K562 (cell line): Measurements from ENCODE around the gene ALKBH3. TPM values are rescaled to one million over a fixed set of nuclear protein-coding genes. Genes with fewer than 3 reads are reported as not detected.

ENCODE experiments used
- ARID2 ChIP-seq: fragments of 450-650 bp; IDR thresholded peaks from 2 replicates; pipeline ENCODE4 v1.6.1; 2017; ENCODE audit warnings: antibody characterized with exemption, mild to moderate bottlenecking
- CBX1 ChIP-seq: sonication (generic); IDR thresholded peaks from 2 replicates; pipeline ENCODE4 v1.6.1; 2016; ENCODE audit warnings: antibody characterized with exemption, low read depth, mild to moderate bottlenecking
- ESRRB ChIP-seq: fragments of 250-450 bp; sonication (Bioruptor Pico); IDR thresholded peaks from 2 replicates; pipeline ENCODE4 v1.5.0; 2020; ENCODE audit warnings: mild to moderate bottlenecking, moderate library complexity, borderline replicate concordance
- FOXA3 ChIP-seq, 2 experiments: fragments of 450-650 bp in 1 of 2; sonication (generic) in 1 of 2; formaldehyde crosslinking; IDR thresholded peaks in 1 of 2; conservative IDR thresholded peaks in 1 of 2; 2 replicates each; pipeline versions ENCODE4 v1.4.0 to v1.8.0; 2020 to 2022; ENCODE audit warnings: mild to moderate bottlenecking in 2 of 2, missing genetic modification reagents in 1 of 2
- FOXM1 ChIP-seq, 2 experiments: fragments of 450-650 bp in 1 of 2; sonication (generic) in 1 of 2; formaldehyde crosslinking in 1 of 2; IDR thresholded peaks; 2 replicates each; pipeline versions ENCODE4 v1.6.1 to v1.9.0; 2017 to 2022; ENCODE audit warnings: low read depth in 2 of 2, mild to moderate bottlenecking in 2 of 2, missing genetic modification reagents in 1 of 2, moderate library complexity in 1 of 2
- GTF2E2 ChIP-seq: fragments of 200-800 bp; sonication (Bioruptor generic); IDR thresholded peaks from 2 replicates; pipeline ENCODE4 v1.6.1; 2016; ENCODE audit warnings: missing genetic modification characterization, missing compliant biosample characterization
- KAT8 ChIP-seq: fragments of 450-650 bp; IDR thresholded peaks from 2 replicates; pipeline ENCODE4 v1.6.1; 2016; ENCODE audit warnings: low read depth, mild to moderate bottlenecking
- KDM5B ChIP-seq: fragments of 200-600 bp; sonication (generic); IDR thresholded peaks from 2 replicates; pipeline ENCODE4 v1.6.1; 2012; ENCODE audit warnings: low read depth, mild to moderate bottlenecking, moderate library complexity, low read length, control low read depth, inconsistent platforms; ENCODE audit not compliant: insufficient replicate concordance
- MEF2D ChIP-seq: conservative IDR thresholded peaks from 2 replicates; pipeline ENCODE4 v1.6.1; 2016; ENCODE audit warnings: low read depth, missing genetic modification characterization, missing compliant biosample characterization
- MEIS2 ChIP-seq: fragments of 450-650 bp; IDR thresholded peaks from 2 replicates; pipeline ENCODE4 v1.6.1; 2014; ENCODE audit warnings: mild to moderate bottlenecking; ENCODE audit not compliant: partially characterized antibody
- NBN ChIP-seq: fragments of 450-650 bp; IDR thresholded peaks from 2 replicates; pipeline ENCODE4 v1.6.1; 2016; ENCODE audit warnings: low read depth, mild to moderate bottlenecking
- NFE2 ChIP-seq: IDR thresholded peaks from 2 replicates; pipeline ENCODE4 v1.6.1; 2014; ENCODE audit warnings: antibody characterized with exemption, low read depth
- NONO ChIP-seq, 2 experiments: fragments of 200-400 bp in 1 of 2; fragments of 450-650 bp in 1 of 2; formaldehyde crosslinking in 1 of 2; IDR thresholded peaks; 2 replicates each; pipeline ENCODE4 v1.6.1; 2017; ENCODE audit warnings: low read depth in 2 of 2, mild to moderate bottlenecking in 2 of 2, moderate library complexity in 2 of 2, low read length in 1 of 2
- RBBP5 ChIP-seq: fragments of 200-600 bp; sonication (generic); IDR thresholded peaks from 2 replicates; pipeline ENCODE4 v1.6.1; 2012; ENCODE audit warnings: borderline replicate concordance, mild to moderate bottlenecking, low read length, control low read depth, inconsistent platforms; ENCODE audit not compliant: insufficient read depth, poor library complexity, severe bottlenecking
- SMAD4 ChIP-seq: fragments of 250-450 bp; sonication (Bioruptor Pico); conservative IDR thresholded peaks from 2 replicates; pipeline ENCODE4 v1.8.0; 2021; ENCODE audit warnings: inconsistent platforms, mild to moderate bottlenecking, moderate library complexity
- SRSF3 ChIP-seq: fragments of 200-400 bp; formaldehyde crosslinking; IDR thresholded peaks from 2 replicates; pipeline ENCODE4 v1.6.1; 2016; ENCODE audit warnings: mild to moderate bottlenecking, low read length, moderate library complexity; ENCODE audit not compliant: insufficient read depth
- TAF9B ChIP-seq: fragments of 450-650 bp; IDR thresholded peaks from 2 replicates; pipeline ENCODE4 v1.6.1; 2018; ENCODE audit warnings: mild to moderate bottlenecking; ENCODE audit not compliant: partially characterized antibody
- TARDBP ChIP-seq: fragments of 450-650 bp; IDR thresholded peaks from 2 replicates; pipeline ENCODE4 v1.6.1; 2016
- TSC22D4 ChIP-seq: fragments of 450-650 bp; IDR thresholded peaks from 2 replicates; pipeline ENCODE4 v1.6.1; 2016; ENCODE audit warnings: missing genetic modification characterization, missing biosample characterization, control low read depth
- WHSC1 ChIP-seq: IDR thresholded peaks from one replicate; pipeline ENCODE4 v1.6.1; 2012; ENCODE audit warnings: low read length, control low read depth, inconsistent platforms
- ZBTB1 ChIP-seq: sonication (generic); formaldehyde crosslinking; IDR thresholded peaks from 2 replicates; pipeline ENCODE4 v1.8.1; 2023; ENCODE audit warnings: missing genetic modification reagents, low read depth, mild to moderate bottlenecking, borderline replicate concordance
- ZFP1 ChIP-seq: fragments of 450-650 bp; formaldehyde crosslinking; IDR thresholded peaks from 2 replicates; pipeline ENCODE4 v1.4.0; 2020; ENCODE audit warnings: mild to moderate bottlenecking, mixed read lengths
- ZNF354B ChIP-seq: fragments of 250-450 bp; sonication (Bioruptor Pico); IDR thresholded peaks from 2 replicates; pipeline ENCODE4 v1.4.0; 2020
- ZSCAN29 ChIP-seq: fragments of 450-650 bp; IDR thresholded peaks from 2 replicates; pipeline ENCODE4 v1.6.1; 2017
- polyA plus RNA-seq, 8 experiments: library from polyadenylated mRNA; depleted of rRNA in 4 of 8; stranded (reverse) in 5 of 8; unstranded in 3 of 8; fragments of >200 nt; fragmentation: Nextera tagmentation in 2 of 8; fragmentation: Illumina TruSeq in 1 of 8; extraction: Ambion mirVana in 2 of 8; extraction: Trizol in 1 of 8; gene quantifications; 2 replicates each; pipeline versions ENCODE4 v1.2.1 to v1.2.3, GENCODE V29; 2011 to 2014; ENCODE audit warnings: inconsistent platforms in 1 of 8, missing spikeins in 1 of 8
- total RNA-seq, 7 experiments: library from RNA; depleted of rRNA in 6 of 7; stranded (reverse); fragments of >200 nt in 6 of 7; fragmentation: Illumina TruSeq in 2 of 7; extraction: Trizol in 2 of 7; gene quantifications; 2 replicates each; pipeline versions ENCODE4 v1.2.1 to v1.2.3, GENCODE V29; 2011 to 2021; ENCODE audit warnings: low replicate concordance in 1 of 7
- TF ChIP-seq, protein P1 (sequence below): IDR thresholded peaks from 2 replicates; pipeline ENCODE4 v1.6.1; 2016; ENCODE audit warnings: missing genetic modification characterization, missing compliant biosample characterization
- TF ChIP-seq, protein P2 (sequence below): sonication (generic); formaldehyde crosslinking; IDR thresholded peaks from 2 replicates; pipeline ENCODE4 v1.8.1; 2022; ENCODE audit warnings: missing genetic modification reagents
- TF ChIP-seq, protein P3 (sequence below): IDR thresholded peaks from 2 replicates; pipeline ENCODE4 v1.6.1; 2014; ENCODE audit warnings: antibody characterized with exemption

Gene ALKBH3
- total and polyA plus RNA-seq, 9 of the 15 experiments (the other 6 are each of a cell fraction or from before 2014, with no cell fraction given), result 16.0 to 49.9 (median 36.5) TPM

DNA sequence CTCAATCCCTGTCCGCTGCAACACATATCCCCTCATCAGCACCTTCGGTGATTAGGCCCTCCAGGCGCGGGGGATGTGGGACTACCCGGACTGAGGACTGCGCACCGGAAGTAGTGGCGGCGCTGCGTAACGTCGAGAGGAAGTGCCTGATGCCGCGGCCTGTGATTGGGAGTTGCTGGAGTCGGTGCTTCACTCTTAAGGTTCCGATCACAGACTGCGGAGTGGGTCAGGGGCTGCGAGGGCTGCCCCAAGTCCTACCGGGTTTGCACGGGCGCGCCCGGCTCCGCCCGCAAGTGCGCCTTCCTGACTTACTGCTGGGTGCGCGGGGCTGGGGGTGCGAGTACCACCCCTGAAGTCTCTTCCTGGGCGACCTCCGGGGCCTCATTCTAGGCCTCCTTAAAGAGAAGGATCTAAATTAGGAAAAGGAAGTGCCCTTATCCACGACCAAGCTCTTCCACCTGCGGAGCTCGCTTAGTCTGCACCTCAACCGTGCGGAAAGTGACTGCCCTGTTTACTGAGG lies at the start of gene ALKBH3 (continued):
- no peak for TF ChIP-seq KDM5B
- no peak for TF ChIP-seq ZFP1
- no peak for TF ChIP-seq NONO (IDR thresholded peaks at IDR 0.05; ENCODE audit: low read depth in 2 of 2, low read length in 1 of 2)
- peak; percentile 54; the same call in 1 of the 2 replicates for TF ChIP-seq SMAD4
- TF ChIP-seq CBX1, result peak; percentile 98
- TF ChIP-seq, protein P1, sequence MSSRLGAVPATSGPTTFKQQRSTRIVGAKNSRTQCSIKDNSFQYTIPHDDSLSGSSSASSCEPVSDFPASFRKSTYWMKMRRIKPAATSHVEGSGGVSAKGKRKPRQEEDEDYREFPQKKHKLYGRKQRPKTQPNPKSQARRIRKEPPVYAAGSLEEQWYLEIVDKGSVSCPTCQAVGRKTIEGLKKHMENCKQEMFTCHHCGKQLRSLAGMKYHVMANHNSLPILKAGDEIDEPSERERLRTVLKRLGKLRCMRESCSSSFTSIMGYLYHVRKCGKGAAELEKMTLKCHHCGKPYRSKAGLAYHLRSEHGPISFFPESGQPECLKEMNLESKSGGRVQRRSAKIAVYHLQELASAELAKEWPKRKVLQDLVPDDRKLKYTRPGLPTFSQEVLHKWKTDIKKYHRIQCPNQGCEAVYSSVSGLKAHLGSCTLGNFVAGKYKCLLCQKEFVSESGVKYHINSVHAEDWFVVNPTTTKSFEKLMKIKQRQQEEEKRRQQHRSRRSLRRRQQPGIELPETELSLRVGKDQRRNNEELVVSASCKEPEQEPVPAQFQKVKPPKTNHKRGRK (tag), result no peak
- peak; percentile 19; the same call in 1 of the 2 replicates for TF ChIP-seq GTF2E2 (tag)
- no peak for TF ChIP-seq TARDBP
- TF ChIP-seq MEF2D, result peak; percentile 55; the same call in 1 of the 2 replicates
- TF ChIP-seq NFE2, result no peak
- TF ChIP-seq TAF9B, result peak; percentile 61
- no peak for TF ChIP-seq ARID2
- no peak for TF ChIP-seq WHSC1
- peak; percentile 39; the same call in 1 of the 2 replicates for TF ChIP-seq FOXM1 (IDR thresholded peaks at IDR 0.05; ENCODE audit: low read depth)
- no peak for TF ChIP-seq FOXM1 (CRISPR knock-in tag; IDR thresholded peaks at IDR 0.05; ENCODE audit: low read depth)
- TF ChIP-seq, protein P2, sequence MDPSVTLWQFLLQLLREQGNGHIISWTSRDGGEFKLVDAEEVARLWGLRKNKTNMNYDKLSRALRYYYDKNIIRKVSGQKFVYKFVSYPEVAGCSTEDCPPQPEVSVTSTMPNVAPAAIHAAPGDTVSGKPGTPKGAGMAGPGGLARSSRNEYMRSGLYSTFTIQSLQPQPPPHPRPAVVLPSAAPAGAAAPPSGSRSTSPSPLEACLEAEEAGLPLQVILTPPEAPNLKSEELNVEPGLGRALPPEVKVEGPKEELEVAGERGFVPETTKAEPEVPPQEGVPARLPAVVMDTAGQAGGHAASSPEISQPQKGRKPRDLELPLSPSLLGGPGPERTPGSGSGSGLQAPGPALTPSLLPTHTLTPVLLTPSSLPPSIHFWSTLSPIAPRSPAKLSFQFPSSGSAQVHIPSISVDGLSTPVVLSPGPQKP (CRISPR knock-in tag), result no peak
- peak; percentile 48; the same call in 1 of the 2 replicates for TF ChIP-seq KAT8
- TF ChIP-seq TSC22D4 (tag), result no peak; the same call in 1 of the 2 replicates
- no peak for TF ChIP-seq FOXA3 (CRISPR knock-in tag; conservative IDR thresholded peaks at IDR 0.05 in 1 of 2, IDR thresholded peaks at IDR 0.05 in 1 of 2)
- TF ChIP-seq ZSCAN29, result no peak
- no peak for TF ChIP-seq MEIS2
- TF ChIP-seq RBBP5, result peak; percentile 66
- no peak for TF ChIP-seq SRSF3
- TF ChIP-seq, protein P3, sequence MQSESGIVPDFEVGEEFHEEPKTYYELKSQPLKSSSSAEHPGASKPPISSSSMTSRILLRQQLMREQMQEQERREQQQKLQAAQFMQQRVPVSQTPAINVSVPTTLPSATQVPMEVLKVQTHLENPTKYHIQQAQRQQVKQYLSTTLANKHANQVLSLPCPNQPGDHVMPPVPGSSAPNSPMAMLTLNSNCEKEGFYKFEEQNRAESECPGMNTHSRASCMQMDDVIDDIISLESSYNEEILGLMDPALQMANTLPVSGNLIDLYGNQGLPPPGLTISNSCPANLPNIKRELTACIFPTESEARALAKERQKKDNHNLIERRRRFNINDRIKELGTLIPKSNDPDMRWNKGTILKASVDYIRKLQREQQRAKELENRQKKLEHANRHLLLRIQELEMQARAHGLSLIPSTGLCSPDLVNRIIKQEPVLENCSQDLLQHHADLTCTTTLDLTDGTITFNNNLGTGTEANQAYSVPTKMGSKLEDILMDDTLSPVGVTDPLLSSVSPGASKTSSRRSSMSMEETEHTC, result no peak
- TF ChIP-seq ZBTB1 (CRISPR knock-in tag), result no peak
- TF ChIP-seq NBN, result 0 out of 2 replicates have a peak, but pooled peaks have one; percentile 51
- TF ChIP-seq ESRRB (CRISPR knock-in tag), result no peak
- TF ChIP-seq ZNF354B (CRISPR knock-in tag), result no peak
